Measurements from ENCODE around the gene ABCA6. TPM values are rescaled to one million over a fixed set of nuclear protein-coding genes. Genes with fewer than 3 reads are reported as not detected.

The ABCA6 gene
- total RNA-seq, 1 donor from 2014 or later: 18.5 TPM

- H3K4me1 ChIP-seq: no peaks in the 10 kb centered on the region
- H3K27ac ChIP-seq (replicated peaks): no peak overlapping the region
- peaks cover 56% of the 10 kb centered on the region for H3K36me3 ChIP-seq
- no peak for DNase-seq
- no peak for TF ChIP-seq CTCF (IDR thresholded peaks at IDR 0.05; ENCODE audit: borderline replicate concordance)
- no peak overlapping the region for H3K4me3 ChIP-seq
- no peaks in the 10 kb centered on the region for H3K27me3 ChIP-seq (ENCODE audit: low read depth)
- intact Hi-C loops (cut with micrococcal nuclease): no loop called here
- no peaks in the 10 kb centered on the region for H3K9me3 ChIP-seq (replicated peaks)
These were observed 35.6 kb downstream of the ABCA6 start for GRCh38 chr17:69105907-69106730.

GRCh38 chr17:69103557-69104233 is 38.0 kb downstream of the ABCA6 start:
- intact Hi-C loops (cut with micrococcal nuclease): no loop called here
- Histone ChIP-seq H3K27ac (replicated peaks) (no peak overlapping the region), H3K4me3 (no peak overlapping the region), H3K27me3 (ENCODE audit: low read depth) (no peaks in the 10 kb centered on the region), H3K9me3 (replicated peaks) (no peaks in the 10 kb centered on the region), H3K4me1 (no peaks in the 10 kb centered on the region), H3K36me3 (peaks cover 57% of the 10 kb centered on the region)
- no peak for TF ChIP-seq CTCF (IDR thresholded peaks at IDR 0.05; ENCODE audit: borderline replicate concordance)
- no peak for DNase-seq

GRCh38 chr17:69098625-69099024 is 43.1 kb downstream of the ABCA6 start:
- Histone ChIP-seq H3K4me1 (no peaks in the 10 kb centered on the region), H3K36me3 (peaks cover 61% of the 10 kb centered on the region), H3K27me3 (ENCODE audit: low read depth) (no peaks in the 10 kb centered on the region), H3K4me3 (no peak overlapping the region), H3K9me3 (replicated peaks) (no peaks in the 10 kb centered on the region), H3K27ac (replicated peaks) (no peak overlapping the region)
- intact Hi-C loops (cut with micrococcal nuclease): no loop called here
- no peak for DNase-seq
- TF ChIP-seq CTCF (IDR thresholded peaks at IDR 0.05; ENCODE audit: borderline replicate concordance): no peak

- Histone ChIP-seq H3K9me3 (replicated peaks) (no peaks in the 10 kb centered on the region), H3K27me3 (ENCODE audit: low read depth) (no peaks in the 10 kb centered on the region), H3K4me1 (no peaks in the 10 kb centered on the region), H3K4me3 (no peak overlapping the region), H3K27ac (replicated peaks) (no peak overlapping the region), H3K36me3 (peaks cover 51% of the 10 kb centered on the region)
- TF ChIP-seq CTCF (IDR thresholded peaks at IDR 0.05; ENCODE audit: borderline replicate concordance): no peak
- intact Hi-C loops (cut with micrococcal nuclease): no loop called here
- DNase-seq: no peak
These were observed 45.2 kb downstream of the ABCA6 start for GRCh38 chr17:69096541-69096940.

- H3K9me3 ChIP-seq (replicated peaks): no peaks in the 10 kb centered on the region
- no peak overlapping the region for H3K4me3 ChIP-seq
- TF ChIP-seq CTCF (IDR thresholded peaks at IDR 0.05; ENCODE audit: borderline replicate concordance): no peak
- H3K27me3 ChIP-seq (ENCODE audit: low read depth): no peaks in the 10 kb centered on the region
- H3K27ac ChIP-seq (replicated peaks): no peak overlapping the region
- H3K4me1 ChIP-seq: no peaks in the 10 kb centered on the region
- DNase-seq: no peak
- intact Hi-C loops (cut with micrococcal nuclease): no loop called here
- peaks cover 35% of the 10 kb centered on the region for H3K36me3 ChIP-seq
These were observed 47.7 kb downstream of the ABCA6 start for GRCh38 chr17:69093995-69094394.
